DMS114 treated with DMSO at 0.1 percent for 48 hours (cell line): ENCODE data around the gene SLC25A42.

Experiments used
- DNase-seq: peaks from one replicate; lab custom pipeline; 2025; ENCODE audit not compliant: unreplicated experiment; lab: John Stamatoyannopoulos, UW

SLC25A42 gene

GRCh38 chr19:19050104-19050503 is 13.7 kb upstream of the SLC25A42 start:
- DNase-seq, result no peak

DNA sequence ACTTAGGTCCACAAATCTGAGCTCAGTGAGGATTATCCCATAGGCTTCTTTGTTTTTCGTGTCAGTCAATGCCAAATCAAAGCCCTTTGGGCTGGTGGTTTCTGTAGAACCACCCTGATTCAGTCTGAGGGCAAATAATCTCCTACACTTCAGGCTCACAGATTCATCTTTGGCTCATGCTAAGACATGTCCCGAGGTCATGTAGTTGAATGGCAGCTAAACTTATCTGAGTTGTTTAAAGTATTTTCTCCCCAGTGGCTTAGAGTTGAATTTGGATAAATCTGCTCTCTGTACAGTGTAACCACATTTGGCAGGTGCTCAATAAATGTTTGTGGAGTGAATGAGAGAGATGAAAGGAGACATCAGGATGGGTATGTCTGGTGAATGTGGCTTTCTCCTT is 13.1 kb upstream of the SLC25A42 start:
- no peak for DNase-seq

DNA sequence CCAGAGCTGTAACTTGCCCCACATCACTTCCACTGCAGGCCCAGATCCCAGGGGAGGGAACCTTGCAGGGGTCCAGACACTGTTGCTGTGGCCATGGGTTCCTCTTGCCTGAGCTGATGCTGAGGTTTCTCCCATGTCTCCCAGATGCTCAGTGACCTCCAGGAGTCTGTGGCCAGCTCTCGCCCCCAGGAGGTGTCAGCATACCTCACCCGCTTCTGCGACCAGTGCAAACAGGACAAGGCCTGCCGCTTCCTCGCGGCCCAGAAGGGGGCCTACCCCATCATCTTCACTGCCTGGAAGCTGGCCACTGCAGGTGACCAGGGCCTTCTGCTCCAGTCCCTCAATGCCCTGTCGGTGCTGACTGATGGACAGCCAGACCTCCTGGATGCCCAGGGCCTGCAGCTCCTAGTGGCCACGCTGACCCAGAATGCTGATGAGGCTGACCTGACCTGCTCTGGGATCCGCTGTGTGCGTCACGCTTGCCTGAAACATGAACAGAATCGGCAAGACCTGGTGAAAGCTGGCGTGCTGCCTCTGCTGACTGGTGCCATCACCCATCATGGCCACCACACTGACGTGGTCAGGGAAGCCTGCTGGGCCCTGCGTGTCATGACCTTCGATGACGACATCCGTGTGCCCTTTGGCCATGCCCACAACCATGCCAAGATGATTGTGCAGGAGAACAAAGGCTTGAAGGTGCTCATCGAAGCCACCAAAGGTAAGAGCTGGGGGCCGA is 12.1 kb upstream of the SLC25A42 start:
- DNase-seq, result no peak

GRCh38 chr19:19052921-19053320 is 10.9 kb upstream of the SLC25A42 start:
- no peak for DNase-seq

- peak; percentile 13 for DNase-seq
Observed at GRCh38 chr19:19053508-19054314, 10.1 kb upstream of the SLC25A42 start.

GRCh38 chr19:19054315-19054938 is 9.4 kb upstream of the SLC25A42 start:
- DNase-seq, result no peak

DNA sequence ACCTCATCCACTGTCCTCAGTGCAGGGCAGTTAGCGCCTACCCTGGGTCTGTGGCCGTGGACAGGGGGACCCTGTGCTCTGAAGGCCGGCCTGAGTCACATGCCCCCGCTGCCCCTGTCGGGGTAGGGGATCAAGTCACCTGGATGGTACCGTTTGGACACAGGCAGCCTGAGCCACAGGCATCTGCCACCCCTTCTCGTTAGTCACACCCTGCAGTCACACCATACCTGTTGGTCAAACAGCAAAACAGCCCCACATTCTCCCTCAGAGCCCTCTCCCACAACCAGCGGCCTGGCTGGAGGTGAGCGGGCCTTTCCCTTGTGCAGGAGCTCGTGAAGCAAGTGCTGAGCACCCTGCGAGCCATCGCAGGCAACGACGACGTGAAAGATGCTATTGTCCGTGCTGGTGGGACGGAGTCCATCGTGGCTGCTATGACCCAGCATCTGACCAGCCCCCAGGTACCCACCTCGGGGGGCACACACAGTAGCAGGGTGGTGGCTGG is 8.8 kb upstream of the SLC25A42 start:
- no peak for DNase-seq

DNA sequence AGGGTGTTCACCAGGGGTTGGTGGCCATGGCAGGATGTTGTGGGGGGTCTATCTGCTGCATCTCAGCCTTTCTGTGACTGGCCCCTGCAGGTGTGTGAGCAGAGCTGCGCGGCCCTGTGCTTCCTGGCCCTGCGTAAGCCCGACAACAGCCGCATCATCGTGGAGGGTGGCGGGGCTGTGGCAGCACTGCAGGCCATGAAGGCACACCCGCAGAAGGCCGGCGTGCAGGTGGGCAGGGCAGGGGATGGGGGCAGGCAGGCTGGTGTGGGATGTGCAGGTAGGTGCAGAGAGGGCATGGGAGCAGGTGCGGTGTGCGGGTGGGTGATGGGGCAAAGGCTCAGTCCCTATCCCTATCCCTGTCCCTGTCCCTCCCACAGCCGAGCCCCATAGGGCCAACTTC is 8.1 kb upstream of the SLC25A42 start:
- no peak for DNase-seq

DNA sequence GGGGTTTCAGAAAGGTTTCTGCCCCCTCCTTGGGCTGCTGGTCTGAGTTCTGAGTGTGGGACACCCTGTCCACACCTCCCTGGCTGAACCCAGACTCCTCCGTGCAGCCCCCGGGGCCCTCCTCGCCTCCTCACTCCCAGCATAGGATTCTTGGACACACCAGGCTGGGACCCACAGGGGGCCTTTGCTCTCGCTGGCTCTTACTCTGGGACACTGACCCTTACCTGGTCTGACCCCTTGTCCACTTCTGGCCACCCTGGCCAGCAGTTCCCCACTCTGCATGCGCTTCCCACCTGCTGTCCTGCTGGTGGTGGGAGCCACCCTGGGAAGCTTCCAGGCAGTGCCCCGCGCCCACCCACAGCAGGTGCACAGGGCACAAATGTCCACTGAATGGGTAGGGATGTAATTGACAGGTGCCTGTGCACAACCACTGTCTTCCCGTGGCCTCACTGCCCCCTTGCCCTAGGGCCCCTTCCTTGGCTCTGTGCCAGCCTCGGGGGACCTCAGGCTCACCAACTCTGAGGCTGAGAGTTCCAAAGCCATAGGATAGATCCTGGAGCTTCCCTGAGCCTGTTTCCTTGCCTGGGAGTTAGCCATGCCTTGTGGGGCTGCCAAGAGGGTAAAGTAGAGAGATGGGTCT is 7.0 kb upstream of the SLC25A42 start:
- DNase-seq, result no peak

GRCh38 chr19:19057317-19057716 is 6.5 kb upstream of the SLC25A42 start:
- no peak for DNase-seq

DNA sequence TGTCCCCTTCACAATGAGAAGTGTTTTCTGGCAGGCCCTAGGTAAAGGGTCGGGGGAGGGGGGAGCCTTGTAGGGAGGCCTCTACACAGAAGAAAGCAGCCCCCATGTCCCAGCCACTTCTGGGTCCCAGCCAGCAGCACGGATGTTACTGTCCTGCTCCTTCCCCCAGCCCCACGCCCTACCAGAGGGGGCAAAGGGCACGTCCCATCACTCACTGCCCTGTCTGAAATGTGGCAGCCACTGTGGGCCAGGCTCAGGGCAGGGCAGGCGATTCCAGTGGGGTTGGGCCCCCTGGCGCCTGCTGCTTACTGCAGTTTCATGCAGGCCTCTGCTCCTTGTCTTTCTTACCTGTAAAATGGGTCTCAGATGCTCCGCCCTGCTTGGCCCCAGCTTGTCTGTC is 6.1 kb upstream of the SLC25A42 start:
- DNase-seq, result no peak

GRCh38 chr19:19059018-19059836 is 4.6 kb upstream of the SLC25A42 start:
- DNase-seq, result no peak

DNA sequence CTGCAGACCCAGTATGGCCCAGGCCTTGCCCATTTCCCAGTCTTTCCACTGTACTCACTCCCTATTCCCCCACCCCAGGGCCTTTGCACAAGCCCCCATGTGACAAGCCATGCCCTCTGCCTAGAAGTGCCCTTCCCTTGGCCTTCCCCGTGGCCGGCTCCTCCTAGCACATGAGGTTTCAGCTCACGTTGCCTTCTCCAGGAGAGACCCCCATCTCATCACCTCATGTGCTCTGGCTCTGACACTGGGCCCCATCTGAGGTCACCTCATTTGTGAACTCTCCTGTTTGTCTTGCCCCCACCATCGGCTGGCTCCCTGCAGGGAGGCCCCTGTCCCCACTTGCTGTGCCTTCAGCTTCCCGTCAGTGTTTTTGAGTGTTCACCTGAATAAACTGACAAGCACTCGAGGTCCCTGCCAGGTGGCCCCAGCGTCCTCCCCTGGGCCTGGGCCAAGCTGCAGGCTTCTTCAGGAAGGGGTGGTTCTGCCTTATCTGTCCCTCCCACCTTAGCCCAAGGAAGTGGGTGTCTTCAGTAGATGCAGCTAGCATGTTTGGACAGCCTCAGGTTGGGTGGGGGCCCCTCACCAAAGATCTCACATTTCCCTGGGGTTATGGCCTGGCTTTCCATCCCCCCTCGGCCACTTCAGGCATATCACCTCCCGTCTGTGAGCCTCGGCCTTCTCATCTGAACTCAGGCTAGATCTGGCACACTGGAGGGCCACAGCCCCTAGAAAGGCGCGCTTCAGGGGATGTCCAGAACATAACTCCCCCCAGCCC is 3.8 kb upstream of the SLC25A42 start:
- DNase-seq, result no peak

- DNase-seq, result no peak
Observed at GRCh38 chr19:19061506-19061905, 2.3 kb upstream of the SLC25A42 start.

GRCh38 chr19:19062454-19063182 is 1.2 kb upstream of the SLC25A42 start:
- DNase-seq, result no peak

- DNase-seq, result peak; percentile 49
Observed at GRCh38 chr19:19064098-19064722, 416 bp downstream of the SLC25A42 start.

GRCh38 chr19:19064811-19065745 is 1.3 kb downstream of the SLC25A42 start:
- DNase-seq, result no peak
